Hypothalamus (tissue), 51 donors: ENCODE results near the gene ZNF609.
"Not testable (repeated sequence)": the region's sequence is repeated elsewhere in the genome, so short reads cannot be mapped to it uniquely, and the experiment has no call there.

Experiments used
- DNase-seq, 51 donors: peaks; one replicate each; lab custom pipeline; 2025; lab: John Stamatoyannopoulos, UW

ZNF609 gene

DNA sequence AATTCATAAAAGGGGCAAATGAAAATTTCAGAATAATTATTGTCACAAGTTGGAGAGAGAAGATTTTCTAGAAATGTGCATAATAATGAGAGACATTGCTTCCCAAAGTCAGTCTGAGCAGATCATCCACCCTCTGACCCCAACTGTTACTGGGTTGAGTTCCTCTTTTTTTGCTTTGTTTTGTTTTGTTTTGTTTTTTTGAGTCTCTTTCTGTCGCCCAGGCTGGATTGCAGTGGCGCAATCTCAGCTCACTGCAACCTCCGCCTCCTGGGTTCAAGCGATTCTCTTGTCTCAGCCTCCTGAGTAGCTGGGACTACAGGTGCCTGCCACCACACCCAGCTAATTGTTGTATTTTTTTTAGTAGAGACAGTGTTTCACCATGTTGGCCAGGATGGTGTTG lies 179.4 kb downstream of the ZNF609 start:
- DNase-seq, result not testable (repeated sequence)

DNA sequence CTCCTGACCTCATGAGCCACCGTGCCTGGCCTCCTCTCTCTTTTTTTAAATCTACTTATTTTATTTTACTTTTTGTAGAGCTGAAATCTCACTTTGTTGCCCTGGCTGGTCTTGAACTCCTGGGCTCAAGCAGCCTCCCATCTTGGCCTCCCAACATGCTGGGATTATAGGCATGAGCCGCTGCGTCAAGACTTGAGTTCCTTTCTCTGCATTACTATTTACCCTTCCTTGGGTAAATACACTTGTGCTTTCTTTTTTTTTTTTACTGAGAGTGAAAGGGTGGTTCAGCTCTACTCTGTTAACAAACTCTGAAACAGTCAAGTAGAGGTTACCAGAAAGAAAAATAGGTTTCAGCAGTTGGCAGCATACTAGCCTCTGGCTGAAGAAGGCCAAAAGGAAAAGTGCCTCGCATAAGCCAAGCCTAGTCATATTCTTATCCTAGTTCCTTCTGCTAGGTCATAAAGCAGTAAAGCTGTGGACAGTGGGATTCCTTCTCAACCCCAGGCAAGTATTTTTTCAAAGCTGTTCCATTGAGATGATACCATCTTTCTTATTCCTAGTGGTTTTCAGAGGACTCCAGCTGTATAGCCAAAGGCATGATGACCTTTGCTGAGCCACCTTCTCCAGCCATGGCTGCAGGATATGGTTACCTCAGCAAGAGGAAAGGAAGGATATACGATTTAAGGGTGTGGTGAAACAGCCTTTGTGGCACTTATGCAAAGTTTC lies 179.9 kb downstream of the ZNF609 start:
- DNase-seq, result no peak

DNA sequence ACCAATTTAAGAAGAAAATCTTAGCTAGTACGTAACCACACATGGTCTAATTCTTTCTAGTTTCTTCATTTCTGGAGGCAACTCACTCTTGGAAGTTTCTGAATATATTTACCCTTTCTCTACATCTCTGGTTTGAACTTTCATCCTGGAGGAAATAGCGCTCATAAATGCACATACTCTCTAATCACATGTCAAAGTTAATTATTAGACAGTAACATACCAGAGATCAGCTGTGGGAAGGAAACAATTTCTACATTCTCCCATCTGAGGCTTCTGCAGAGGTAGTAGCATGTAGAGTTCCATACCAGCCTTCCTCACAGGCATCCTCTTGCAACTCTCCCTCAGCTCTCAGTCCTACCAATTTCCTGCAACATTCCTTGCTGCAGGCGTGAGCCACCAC lies 182.5 kb downstream of the ZNF609 start:
- DNase-seq, result no peak

DNA sequence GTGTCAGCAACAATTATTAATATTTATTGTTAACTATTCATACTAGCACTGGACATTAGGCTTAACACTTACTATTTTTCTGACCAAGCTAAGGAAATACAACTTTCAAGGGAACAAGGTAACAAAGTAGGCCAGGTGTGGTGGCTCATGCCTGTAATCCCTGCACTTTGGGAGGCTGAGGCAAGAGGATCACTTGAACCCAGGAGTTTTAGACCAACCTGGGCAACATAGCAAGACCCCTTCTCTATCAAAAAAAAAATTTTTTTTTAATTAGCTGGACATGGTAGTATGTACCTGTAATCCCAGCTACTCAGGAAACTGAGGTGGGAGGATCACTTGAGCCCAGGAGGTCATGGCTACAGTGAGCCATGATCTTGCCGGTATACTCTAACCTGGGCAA lies 183.3 kb downstream of the ZNF609 start:
- DNase-seq, result no peak

DNA sequence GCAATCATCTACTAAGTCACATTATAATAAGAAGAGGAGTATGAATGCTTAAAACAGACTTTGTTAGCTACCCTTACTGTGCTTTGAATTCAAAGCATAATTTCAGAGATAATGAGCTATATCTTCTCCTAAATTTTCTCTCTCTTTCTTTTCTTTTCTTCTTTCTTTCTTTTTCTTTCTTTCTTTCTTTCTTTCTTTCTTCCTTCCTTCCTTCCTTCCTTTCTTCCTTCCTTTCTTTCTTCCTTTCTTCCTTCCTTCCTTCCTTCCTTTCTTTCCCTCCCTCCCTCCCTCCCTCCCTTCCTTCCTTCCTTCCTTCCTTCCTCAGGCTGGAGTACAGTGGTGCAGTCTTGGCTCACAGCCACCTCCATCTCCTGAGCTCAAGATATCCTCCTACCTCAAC lies 184.4 kb downstream of the ZNF609 start:
- not testable (repeated sequence) for DNase-seq

DNA sequence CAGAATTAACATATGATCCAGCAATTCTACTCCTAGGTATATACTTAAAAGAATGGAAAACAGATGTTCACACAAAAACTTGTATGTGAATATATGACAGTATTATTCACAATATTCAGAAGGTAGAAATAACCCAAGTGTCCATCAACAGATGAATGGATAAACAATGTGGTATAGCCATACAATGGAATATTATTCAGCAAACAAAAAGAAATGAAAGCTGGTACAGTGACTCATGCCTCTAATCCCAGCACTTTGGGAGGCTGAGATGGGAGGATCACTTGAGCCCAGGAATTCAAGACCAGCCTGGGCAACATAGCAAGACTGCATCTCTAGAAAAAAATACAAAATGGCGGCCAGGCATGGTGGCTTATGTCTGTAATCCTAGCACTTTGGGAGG lies 185.6 kb downstream of the ZNF609 start:
- DNase-seq, result no peak

DNA sequence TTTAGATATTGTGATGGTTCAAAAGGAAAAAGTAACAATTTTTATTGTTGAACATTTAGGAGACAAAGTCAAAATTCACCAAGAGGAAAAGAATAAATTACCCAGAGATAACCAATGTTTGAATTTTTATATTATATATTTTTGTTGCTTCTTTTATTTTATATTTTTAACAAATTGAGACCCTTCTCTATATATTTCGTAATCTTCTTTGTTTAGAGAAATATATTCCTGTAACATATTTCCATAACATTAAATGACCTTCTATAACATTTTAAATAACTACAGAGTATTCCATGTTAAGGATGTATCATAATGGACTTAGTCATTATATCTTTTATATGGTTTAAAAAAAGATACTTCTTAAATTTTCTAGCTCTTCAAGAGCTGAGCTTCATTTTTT lies 187.0 kb downstream of the ZNF609 start:
- no peak for DNase-seq

DNA sequence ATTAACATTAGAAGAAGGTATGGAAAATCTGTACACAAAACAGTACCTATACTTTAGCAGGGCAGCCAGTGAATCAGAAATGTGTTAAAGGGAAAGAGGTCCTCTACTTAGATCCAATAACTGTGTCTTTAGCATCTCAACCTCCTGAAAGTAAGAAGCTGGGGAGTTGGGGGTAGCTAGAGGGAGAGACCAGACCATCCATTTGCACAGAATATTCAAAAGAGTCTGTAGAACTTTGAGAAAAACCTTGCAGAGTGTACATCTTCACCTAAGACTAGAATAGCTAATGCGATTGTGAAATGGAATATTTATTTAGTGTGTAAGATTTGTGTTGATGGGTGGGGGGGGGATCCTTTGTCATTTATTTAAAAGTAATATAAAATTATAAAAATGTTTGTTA lies 190.2 kb downstream of the ZNF609 start:
- no peak for DNase-seq

DNA sequence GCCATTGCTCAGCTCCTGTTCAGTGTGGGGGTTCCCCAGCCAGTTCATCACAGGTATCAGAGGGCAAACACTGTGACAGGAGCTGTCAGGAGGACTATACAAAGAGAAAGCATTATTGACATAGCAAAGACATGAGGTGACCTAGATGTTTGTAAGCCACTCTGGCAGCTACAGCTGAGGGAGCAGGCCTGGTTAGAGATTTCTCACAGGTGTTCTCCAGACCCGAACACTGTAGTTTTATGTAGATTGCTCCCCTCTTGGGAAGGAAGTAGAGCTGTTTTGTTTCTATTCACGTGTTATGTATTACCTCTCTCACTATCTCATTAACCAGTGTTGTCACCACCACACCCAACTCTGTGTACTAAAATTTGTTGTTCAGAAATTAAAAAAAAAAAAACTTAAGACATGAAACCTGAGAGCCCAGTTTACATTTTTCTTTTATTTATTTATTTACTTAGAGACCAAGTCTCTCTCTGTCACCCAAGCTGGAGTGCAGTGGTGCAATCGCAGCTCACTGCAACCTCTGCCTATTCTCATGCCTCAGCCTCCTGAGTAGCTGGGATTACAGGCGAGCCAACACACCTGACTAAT lies 191.3 kb downstream of the ZNF609 start:
- no peak for DNase-seq

DNA sequence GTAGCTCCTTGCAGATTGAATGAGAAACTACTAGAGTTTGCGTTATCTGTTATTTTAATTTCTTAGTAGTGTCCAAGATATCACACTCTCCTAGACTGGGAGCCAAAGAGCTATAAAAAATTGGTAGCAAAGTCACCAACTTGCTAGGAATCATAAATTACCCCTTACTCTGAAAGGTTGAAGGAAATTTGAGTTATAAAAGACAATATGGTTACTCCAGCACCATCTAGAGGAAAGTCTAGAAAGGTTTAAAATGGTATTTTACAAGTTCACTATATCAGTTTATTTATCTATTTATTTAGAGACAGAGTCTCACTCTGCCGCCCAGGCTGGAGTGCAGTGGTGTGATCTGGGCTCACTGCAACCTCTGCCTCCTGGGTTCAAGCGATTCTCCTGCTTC lies 193.4 kb downstream of the ZNF609 start:
- peak in 1 of 51 donors; percentile 2 for DNase-seq

DNA sequence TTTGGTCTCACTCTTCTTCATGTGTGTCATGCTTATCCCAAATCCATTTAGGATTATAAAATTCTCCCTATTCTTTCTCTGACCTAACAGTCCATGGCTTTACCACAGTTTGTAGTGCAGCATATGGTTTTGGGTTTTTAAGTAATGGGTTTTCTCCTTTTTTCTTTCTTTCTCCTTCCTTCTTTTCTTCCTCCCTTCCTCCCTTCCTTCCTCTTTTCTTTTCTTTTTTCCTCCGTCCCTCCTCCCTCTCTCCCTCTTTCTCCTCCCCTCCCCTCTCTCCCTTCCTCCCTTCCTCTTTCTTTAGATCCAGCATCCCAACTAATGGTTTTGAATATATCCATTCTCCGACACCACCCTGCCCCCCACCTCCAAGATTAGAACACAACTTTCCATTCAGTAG lies 196.1 kb downstream of the ZNF609 start:
- no peak for DNase-seq

DNA sequence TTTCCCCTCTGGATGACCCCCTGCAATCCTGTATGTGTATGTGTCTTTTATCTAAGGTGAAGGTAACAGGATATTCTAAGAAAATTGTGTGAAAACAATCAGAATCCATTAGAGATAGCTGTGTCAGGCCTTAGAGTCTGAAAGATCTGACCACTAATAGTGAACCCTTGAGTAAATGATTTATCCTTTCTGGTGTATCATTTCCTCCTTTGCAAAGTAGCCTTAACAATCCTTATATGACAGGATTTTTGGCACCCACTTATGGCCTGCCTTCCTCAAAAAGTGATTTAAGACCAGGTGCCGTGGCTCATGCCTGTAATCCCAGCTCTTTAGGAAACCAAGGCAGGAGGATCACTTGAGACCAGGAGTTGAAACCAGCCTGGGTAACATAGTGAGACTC lies 204.8 kb downstream of the ZNF609 start:
- no peak for DNase-seq

DNA sequence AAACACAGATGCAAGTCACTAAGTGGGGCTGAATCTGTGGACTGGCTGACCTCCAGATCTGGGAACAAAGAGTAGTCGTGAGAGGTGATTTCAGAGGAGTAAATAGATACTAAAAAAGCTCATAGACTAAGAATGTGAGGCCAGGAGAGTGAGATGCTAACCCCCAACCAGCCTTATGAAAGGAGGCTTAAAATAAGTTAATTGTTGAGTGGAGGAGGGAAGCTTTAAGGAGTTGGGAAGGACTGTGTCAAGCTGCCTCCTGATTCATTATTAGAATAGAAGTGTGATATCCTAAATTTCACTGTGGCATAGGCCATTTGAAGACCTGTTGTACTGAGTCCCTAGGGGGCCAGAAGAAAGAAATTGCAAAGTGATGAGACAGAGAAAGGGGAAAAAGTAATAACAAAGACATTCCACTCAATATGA lies 207.4 kb downstream of the ZNF609 start:
- DNase-seq, result no peak

DNA sequence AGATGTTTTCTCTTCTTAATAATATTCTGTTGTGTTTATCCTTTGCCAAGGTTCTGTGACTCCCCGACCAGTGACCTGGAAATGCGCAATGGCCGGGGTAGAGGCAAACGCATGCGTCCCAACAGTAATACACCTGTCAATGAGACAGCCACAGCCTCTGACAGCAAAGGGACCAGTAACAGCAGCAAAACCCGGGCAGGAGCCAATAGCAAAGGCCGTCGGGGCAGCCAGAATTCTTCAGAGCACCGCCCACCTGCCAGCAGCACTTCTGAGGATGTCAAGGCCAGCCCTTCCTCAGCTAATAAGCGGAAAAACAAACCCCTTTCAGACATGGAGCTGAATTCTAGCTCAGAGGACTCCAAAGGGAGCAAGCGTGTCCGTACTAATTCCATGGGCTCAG lies 213.5 kb downstream of the ZNF609 start:
- DNase-seq, result no peak

DNA sequence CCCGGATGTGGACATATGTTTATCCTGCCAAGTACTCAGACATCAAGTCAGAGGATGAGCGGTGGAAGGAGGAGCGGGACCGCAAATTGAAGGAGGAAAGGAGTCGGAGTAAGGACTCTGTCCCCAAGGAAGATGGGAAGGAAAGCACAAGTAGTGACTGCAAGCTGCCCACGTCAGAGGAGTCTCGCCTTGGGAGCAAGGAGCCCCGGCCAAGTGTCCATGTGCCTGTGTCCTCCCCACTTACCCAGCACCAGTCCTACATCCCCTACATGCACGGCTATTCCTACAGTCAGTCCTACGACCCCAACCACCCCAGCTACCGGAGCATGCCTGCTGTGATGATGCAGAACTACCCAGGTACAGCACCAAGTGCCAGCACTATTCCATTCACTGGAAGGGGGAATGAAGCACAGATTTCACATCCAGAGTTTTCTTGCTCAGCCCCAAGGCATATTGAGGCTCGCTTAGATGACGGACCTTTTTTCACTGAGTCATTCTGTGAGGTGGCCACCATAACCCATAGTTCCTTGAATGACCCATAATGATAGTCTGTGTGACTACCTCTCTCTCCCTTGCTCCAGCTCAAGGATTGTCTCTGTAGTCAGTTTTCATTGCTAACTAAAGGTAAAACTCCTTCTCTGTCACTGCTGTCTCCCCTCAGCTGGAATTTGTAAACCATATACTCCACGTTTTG lies 217.9 kb downstream of the ZNF609 start:
- DNase-seq, result no peak

DNA sequence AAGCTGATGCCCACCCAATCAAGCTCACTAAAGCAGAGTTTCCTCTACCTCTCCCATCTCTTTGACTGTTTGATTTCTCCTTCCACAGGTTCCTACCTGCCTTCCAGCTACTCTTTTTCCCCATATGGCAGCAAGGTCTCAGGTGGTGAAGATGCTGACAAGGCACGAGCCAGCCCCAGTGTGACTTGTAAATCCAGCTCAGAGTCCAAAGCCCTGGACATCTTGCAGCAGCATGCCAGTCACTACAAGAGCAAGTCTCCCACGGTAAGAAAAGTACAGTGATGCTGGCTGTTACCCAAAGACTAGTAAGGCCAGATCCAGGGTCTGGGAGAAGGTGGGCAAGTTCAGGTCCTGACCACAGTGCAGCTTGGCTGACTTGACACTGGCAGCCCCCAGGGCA lies 219.7 kb downstream of the ZNF609 start:
- no peak for DNase-seq

DNA sequence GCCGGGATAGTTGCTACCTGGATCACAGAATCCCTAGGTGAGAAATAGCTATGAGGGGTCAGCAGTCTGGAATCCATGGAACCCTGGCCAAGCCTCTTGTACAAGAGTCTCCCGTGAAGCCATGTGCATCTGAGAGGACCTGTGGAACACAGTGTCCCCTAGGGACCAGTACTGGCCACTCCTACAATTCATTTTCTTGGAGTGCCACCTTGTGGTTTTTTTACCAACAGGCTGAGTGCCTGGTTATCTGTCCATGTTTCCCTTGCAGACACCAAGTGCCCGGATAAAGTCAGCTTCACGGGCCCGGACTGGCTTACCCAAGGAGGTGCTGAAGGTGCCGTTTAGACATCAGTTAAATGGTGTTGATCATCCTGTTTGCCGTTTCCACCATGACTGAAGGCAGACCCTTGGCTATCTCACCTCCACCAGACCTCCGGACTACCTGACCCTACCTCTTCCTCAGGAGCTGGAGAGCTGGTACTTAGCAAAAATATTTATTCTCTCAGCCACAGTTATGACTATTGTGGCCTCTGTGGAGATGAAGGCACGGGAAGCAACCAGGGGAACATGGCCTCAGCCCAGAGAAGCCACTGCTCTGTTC lies 221.1 kb downstream of the ZNF609 start:
- DNase-seq, result peak in 20 of 51 donors; percentile 12 to 56 (median 38)

DNA sequence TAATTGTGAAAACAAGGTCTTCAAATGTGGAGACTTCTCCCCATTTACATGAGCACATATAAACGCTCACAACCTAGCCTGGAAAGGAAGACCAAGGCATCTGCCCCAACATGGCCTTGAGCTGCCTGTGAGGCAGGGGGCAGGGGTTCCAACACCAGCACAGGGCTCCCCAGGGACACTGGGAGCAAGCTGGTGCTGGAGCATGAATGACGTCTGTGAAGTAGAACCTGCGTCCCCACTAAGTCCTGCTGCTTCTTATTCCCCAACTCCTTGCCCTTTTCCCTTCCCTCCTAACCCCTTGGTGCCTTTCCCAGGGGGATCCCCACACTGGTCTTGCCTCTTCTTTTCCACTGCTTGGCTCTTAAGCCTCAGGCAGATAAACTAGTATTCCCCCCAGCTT lies 221.9 kb downstream of the ZNF609 start:
- no peak for DNase-seq

DNA sequence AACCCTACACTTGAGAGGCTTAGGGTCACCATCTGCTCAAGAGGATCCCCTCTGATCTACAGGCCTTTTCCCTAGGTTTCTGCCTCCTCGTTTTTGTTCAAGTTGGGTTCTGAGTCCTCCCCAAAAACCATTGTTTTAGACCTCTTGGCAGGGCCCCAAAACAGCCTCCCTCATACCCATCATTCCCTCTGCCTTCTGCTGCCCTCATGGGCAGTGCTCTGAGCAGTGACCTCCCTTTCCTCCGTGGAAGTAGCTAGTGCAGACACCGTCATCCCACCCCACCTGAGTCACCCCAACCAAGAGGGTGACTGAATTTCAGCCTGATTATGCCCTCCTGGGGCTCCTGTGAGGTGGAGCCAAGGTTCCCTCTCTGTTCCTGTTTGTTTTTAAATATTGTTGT lies 223.0 kb downstream of the ZNF609 start:
- DNase-seq, result no peak

DNA sequence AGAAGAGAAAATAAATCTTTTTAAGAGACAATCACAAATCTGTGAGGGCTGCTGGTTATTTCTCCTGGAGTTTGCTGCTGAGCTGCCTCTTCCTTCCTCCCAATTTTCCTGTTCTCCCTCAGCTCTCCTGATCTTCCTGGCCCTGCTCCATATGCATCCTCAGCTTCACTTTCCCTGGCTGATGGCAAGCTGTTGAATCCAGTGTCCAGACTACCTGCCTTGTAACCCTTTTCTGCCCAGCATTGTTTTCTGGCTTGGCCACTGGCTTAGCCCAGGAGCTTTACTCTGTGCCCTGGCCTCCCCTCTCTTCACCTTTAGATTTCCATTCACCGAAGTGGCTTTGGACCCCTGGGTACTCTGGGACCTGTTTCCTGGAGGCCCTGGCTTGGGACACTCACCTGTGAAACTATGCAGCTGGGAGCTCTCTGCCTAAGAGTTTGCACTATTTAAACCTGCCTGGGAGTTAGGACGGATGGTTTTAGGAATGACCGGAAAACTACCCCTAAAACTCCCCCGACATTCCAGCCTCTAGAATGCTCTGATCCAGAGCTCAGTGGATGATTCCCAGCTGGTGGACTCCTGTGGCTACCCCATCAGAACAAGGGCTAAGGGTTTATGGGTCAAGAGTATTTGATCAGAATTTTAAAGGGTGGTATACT lies 225.0 kb downstream of the ZNF609 start:
- DNase-seq, result no peak

DNA sequence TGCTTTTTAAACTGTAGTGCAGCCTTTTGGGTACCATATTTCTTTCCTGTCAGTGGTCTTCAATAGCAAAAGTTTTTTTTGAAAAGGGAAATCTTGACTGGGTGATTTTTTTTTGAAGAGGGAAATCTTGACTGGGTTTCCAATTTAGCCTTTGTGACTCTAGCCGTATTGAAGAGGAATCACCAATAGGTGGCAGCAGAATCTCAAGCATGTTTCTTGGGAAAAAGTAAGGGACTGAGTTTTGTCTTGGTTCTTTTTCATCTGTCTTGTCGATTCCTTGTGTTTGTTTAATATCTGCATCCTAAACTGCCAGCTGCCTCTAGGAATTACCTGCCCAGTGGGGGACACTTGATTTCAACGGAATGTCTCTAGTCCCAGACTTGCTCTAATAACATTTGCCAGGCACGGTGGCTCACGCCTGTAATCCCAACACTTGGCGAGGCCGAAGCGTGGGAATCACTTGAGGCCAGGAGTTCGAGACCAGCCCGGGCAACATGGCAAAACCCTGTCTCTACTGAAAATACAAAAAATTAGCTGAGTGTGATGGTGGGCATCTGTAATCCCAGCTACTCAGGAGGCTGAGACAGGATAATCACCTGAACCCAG lies 225.9 kb downstream of the ZNF609 start:
- DNase-seq, result peak in 5 of 51 donors; percentile 21 to 64 (median 30)
